ENCODE data around the gene BRAP.

The BRAP gene

GRCh38 chr12:111715279-111715678 lies 29.5 kb upstream of the BRAP start:
- no peak overlapping the region for H3K27ac ChIP-seq
- no peak for TF ChIP-seq ZFX (IDR thresholded peaks at IDR 0.05; ENCODE audit: borderline replicate concordance)
- TF ChIP-seq CTCF (IDR thresholded peaks at IDR 0.05), result no peak

- H3K27ac ChIP-seq, result no peak overlapping the region
- TF ChIP-seq CTCF (IDR thresholded peaks at IDR 0.05) (no peak), ZFX (IDR thresholded peaks at IDR 0.05; ENCODE audit: borderline replicate concordance) (no peak)
Measured at GRCh38 chr12:111706145-111706544, 20.4 kb upstream of the BRAP start.

- TF ChIP-seq ZFX (IDR thresholded peaks at IDR 0.05; ENCODE audit: borderline replicate concordance), result no peak
- no peak for TF ChIP-seq CTCF (IDR thresholded peaks at IDR 0.05)
- no peak overlapping the region for H3K27ac ChIP-seq
Measured at GRCh38 chr12:111705672-111706071, 19.9 kb upstream of the BRAP start.

- TF ChIP-seq ZFX (IDR thresholded peaks at IDR 0.05; ENCODE audit: borderline replicate concordance) (no peak), CTCF (IDR thresholded peaks at IDR 0.05) (no peak)
- no peak overlapping the region for H3K27ac ChIP-seq
Measured at GRCh38 chr12:111699962-111700361, 14.2 kb upstream of the BRAP start.

GRCh38 chr12:111693818-111694217 lies 8.1 kb upstream of the BRAP start:
- TF ChIP-seq CTCF (IDR thresholded peaks at IDR 0.05) (no peak), ZFX (IDR thresholded peaks at IDR 0.05; ENCODE audit: borderline replicate concordance) (no peak)

GRCh38 chr12:111692575-111693210 lies 6.9 kb upstream of the BRAP start:
- H3K27ac ChIP-seq, result no peak overlapping the region
- TF ChIP-seq CTCF (IDR thresholded peaks at IDR 0.05) (peak; percentile 29; the same call in 1 of the 2 replicates), ZFX (IDR thresholded peaks at IDR 0.05; ENCODE audit: borderline replicate concordance) (no peak)

More at GRCh38 chr12:111693818-111694217, 8.1 kb upstream of the BRAP start:
- H3K27ac ChIP-seq, result no peak overlapping the region

- no peak overlapping the region for H3K27ac ChIP-seq
- TF ChIP-seq ZFX (IDR thresholded peaks at IDR 0.05; ENCODE audit: borderline replicate concordance) (no peak), CTCF (IDR thresholded peaks at IDR 0.05) (no peak)
Measured at GRCh38 chr12:111691262-111691661, 5.5 kb upstream of the BRAP start.

Data from 22Rv1 (cell line).